Lower lobe of right lung (tissue), 2 donors: ENCODE data around the gene PRKCQ. TPM values are rescaled to one million over a fixed set of nuclear protein-coding genes. Genes with fewer than 3 reads are reported as not detected.

Source experiments
- ATAC-seq, 2 donors: fragments of 200-7000 bp; cut with Tn5 transposase; one replicate each; pipeline ENCODE4 v1.9.1; 2020 to 2022; ENCODE audit warnings: mild to moderate bottlenecking in 2 of 2, moderate library complexity in 2 of 2
- DNase-seq: peaks from one replicate; pipeline ENCODE4 v3.0.0-alpha.2; 2020
- H3K27ac ChIP-seq: fragments of 200-600 bp; one replicate; pipeline ENCODE4 v1.8.0; 2022
- H3K27me3 ChIP-seq: fragments of 200-600 bp; one replicate; pipeline ENCODE4 v1.8.0; 2022; ENCODE audit warnings: low read depth
- H3K36me3 ChIP-seq: fragments of 200-600 bp; one replicate; pipeline ENCODE4 v1.8.0; 2022; ENCODE audit warnings: mild to moderate bottlenecking
- H3K4me1 ChIP-seq: fragments of 200-600 bp; one replicate; pipeline ENCODE4 v1.8.0; 2022
- H3K4me3 ChIP-seq: fragments of 200-600 bp; one replicate; pipeline ENCODE4 v1.8.0; 2022; ENCODE audit warnings: mild to moderate bottlenecking
- H3K9me3 ChIP-seq: fragments of 200-600 bp; one replicate; pipeline ENCODE4 v1.8.0; 2022
- intact Hi-C: fragments of 100-400 bp; cut with DNase I; formaldehyde crosslinking; loops from one replicate; pipeline ENCODE4 v1.11.0; 2022
- total RNA-seq: library from RNA; stranded (reverse); fragmentation: NEBNext Ultra II Directional; extraction: Animal tissue kit (Norgen Biotek cat#: 25700); gene quantifications from one replicate; pipeline ENCODE4 v1.2.1, GENCODE V29; 2021
- TF ChIP-seq, protein P1 (sequence below): fragments of 200-600 bp; IDR thresholded peaks from one replicate; pipeline ENCODE4 v1.8.0; 2022; ENCODE audit warnings: antibody characterized with exemption, mild to moderate bottlenecking
- donor health status: DM: no; HTN: yes; CAD: no; lungs with severe emphysema.

Gene PRKCQ
- total RNA-seq, 1 donor from 2014 or later, result 8.1 TPM

DNA sequence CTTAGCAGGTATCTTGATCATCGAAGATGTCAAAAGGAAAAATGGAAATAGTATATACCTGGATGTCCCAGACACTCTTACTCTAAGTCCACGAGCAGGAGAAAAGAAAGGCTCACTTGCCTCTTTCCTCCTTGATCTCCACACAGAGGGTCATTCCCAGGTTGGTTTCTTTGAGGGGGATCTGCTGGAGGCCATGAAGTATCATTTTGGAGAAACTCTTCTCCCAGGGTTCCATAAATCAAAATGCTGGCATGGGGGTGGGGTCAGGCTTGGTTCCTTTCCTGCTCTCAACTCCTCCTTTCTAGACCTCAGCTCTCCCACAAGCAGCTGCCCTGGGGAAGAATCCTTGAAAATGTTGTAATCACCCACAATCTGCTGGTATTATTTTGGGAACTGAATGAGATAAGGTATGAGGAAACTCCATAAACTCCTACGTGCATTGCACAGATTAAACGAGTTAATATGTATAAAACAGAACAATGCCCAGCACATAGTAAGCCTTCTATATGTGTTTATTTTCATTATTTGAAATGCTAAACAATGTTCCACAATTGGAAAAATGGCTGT lies 54.4 kb downstream of the PRKCQ start:
- H3K27ac ChIP-seq, result no peak overlapping the region
- intact Hi-C loops, result no loop called here
- no peaks in the 10 kb centered on the region for H3K4me1 ChIP-seq
- H3K36me3 ChIP-seq, result no peaks in the 10 kb centered on the region
- no peak overlapping the region for H3K4me3 ChIP-seq
- DNase-seq (no peak), ATAC-seq (no peak)
- H3K27me3 ChIP-seq, result no peaks in the 10 kb centered on the region
- no peaks in the 10 kb centered on the region for H3K9me3 ChIP-seq
- TF ChIP-seq, protein P1, sequence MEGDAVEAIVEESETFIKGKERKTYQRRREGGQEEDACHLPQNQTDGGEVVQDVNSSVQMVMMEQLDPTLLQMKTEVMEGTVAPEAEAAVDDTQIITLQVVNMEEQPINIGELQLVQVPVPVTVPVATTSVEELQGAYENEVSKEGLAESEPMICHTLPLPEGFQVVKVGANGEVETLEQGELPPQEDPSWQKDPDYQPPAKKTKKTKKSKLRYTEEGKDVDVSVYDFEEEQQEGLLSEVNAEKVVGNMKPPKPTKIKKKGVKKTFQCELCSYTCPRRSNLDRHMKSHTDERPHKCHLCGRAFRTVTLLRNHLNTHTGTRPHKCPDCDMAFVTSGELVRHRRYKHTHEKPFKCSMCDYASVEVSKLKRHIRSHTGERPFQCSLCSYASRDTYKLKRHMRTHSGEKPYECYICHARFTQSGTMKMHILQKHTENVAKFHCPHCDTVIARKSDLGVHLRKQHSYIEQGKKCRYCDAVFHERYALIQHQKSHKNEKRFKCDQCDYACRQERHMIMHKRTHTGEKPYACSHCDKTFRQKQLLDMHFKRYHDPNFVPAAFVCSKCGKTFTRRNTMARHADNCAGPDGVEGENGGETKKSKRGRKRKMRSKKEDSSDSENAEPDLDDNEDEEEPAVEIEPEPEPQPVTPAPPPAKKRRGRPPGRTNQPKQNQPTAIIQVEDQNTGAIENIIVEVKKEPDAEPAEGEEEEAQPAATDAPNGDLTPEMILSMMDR, result no peak

- H3K4me1 ChIP-seq, result no peaks in the 10 kb centered on the region
- intact Hi-C loops, result no loop called here
Measured at GRCh38 chr10:6522230-6522629, 57.8 kb downstream of the PRKCQ start.

DNA sequence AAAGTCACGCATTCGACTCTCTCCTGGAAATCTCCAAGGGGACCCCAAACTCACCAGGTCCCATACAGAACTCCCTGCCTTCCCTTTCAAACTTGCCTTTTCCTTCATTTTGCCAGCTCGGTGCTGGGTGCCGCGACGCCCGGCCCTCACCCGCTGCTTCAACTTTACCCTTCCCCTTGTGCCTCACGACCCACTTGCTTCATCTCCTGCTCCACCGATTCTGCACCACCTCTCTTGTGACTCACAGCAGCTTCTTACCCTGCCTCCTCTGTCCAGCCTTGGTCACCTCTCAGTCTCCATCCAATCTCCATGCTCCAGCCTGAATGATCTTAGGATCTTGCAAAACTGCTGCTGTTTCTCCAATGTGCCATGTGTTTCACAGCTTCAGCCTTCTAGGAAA lies 59.9 kb downstream of the PRKCQ start:
- intact Hi-C loops, result no loop called here
- ATAC-seq, result peak in 1 of 2 donors; percentile 51

More at GRCh38 chr10:6522230-6522629, 57.8 kb downstream of the PRKCQ start:
- H3K9me3 ChIP-seq, result no peaks in the 10 kb centered on the region
- H3K4me3 ChIP-seq, result no peak overlapping the region
- TF ChIP-seq, protein P1, result no peak
- DNase-seq (no peak), ATAC-seq (no peak)
- H3K36me3 ChIP-seq, result no peaks in the 10 kb centered on the region
- no peak overlapping the region for H3K27ac ChIP-seq
- H3K27me3 ChIP-seq, result no peaks in the 10 kb centered on the region

DNA sequence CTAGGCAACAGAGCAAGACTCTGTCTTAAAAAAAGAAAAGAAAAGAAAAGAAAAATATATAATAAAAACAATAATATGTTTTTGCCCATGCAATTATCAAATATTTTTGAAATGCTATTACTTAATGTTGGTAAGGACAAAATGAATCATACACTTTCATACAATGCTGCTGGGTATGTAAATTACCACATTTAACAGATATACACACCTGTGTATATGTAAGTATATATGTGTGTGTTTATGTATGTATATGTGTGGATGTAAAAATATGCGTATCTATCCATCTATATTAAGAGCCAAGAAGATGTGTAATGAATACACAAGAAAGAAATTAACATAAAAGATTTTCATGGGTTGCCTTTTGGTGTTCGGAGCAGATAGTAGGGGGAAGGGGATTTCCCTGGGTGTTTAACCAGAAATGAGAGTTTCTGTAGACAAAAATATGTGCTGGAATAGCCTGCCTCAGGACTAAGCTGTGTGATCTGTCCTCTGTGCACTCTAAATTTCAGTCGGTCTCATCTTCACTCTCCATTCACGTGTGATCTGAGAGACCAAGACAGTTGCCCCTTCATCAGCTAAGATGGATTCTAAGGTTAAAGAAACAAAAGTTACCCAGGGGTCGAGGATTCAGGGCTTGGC lies 61.2 kb downstream of the PRKCQ start:
- peaks cover 6% of the 10 kb centered on the region for H3K4me1 ChIP-seq
- no peak for DNase-seq
- ATAC-seq, result no peak

More for the DNA sequence above, 59.9 kb downstream of the PRKCQ start:
- no peaks in the 10 kb centered on the region for H3K36me3 ChIP-seq
- DNase-seq, result no peak
- no peak overlapping the region for H3K27ac ChIP-seq
- no peaks in the 10 kb centered on the region for H3K27me3 ChIP-seq
- H3K9me3 ChIP-seq, result no peaks in the 10 kb centered on the region
- H3K4me3 ChIP-seq, result no peak overlapping the region
- TF ChIP-seq, protein P1, result no peak
- H3K4me1 ChIP-seq, result peaks cover 6% of the 10 kb centered on the region

GRCh38 chr10:6516929-6517284 lies 63.2 kb downstream of the PRKCQ start:
- Histone ChIP-seq H3K27me3 (no peaks in the 10 kb centered on the region), H3K4me3 (no peak overlapping the region), H3K36me3 (no peaks in the 10 kb centered on the region), H3K27ac (no peak overlapping the region), H3K4me1 (peaks cover 6% of the 10 kb centered on the region), H3K9me3 (no peaks in the 10 kb centered on the region)
- TF ChIP-seq, protein P1, result no peak
- ATAC-seq, result no peak
- intact Hi-C loops, result no loop called here
- DNase-seq, result no peak

More for the DNA sequence above, 61.2 kb downstream of the PRKCQ start:
- TF ChIP-seq, protein P1, result no peak
- Histone ChIP-seq H3K27me3 (no peaks in the 10 kb centered on the region), H3K36me3 (no peaks in the 10 kb centered on the region), H3K9me3 (no peaks in the 10 kb centered on the region), H3K27ac (no peak overlapping the region), H3K4me3 (no peak overlapping the region)
- intact Hi-C loops, result no loop called here
